ENCODE data around the gene FMN2. TPM values are rescaled to one million over a fixed set of nuclear protein-coding genes. Genes with fewer than 3 reads are reported as not detected.
A peak's percentile ranks its signal among the peaks of the same experiment; 100 is the strongest.
"Not testable (repeated sequence)": the region's sequence is repeated elsewhere in the genome, so short reads cannot be mapped to it uniquely, and the experiment has no call there.

FMN2 gene
- total RNA-seq, 1 donor from 2014 or later = not detected

DNA sequence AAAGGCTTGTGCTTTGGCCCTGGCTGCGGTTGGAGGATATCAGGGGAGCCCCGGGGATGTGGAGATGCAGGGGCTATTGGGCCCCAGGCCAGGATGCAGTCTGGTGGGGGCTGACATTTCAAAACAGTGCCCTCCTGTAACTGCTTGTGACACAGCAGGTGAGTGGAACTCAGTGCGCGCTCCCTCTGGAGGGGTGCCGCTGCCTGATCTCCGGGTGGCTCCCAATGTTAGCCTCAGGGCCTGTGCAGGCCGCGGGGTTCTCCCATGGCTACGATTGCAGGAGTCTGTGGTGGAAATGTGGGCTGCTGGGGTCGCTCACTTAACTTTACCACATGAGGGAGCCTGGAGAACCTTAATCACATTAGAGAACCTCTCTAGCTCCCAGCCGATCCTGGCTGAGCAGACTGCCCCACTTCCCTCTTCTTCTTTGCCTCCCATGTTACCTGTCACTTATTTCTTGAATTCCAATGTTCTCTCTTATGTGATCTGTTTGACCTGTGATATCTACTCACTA lies 163.2 kb downstream of the FMN2 start:
- DNase-seq (ENCODE audit: low read depth in 2 of 2) = no peak

DNA sequence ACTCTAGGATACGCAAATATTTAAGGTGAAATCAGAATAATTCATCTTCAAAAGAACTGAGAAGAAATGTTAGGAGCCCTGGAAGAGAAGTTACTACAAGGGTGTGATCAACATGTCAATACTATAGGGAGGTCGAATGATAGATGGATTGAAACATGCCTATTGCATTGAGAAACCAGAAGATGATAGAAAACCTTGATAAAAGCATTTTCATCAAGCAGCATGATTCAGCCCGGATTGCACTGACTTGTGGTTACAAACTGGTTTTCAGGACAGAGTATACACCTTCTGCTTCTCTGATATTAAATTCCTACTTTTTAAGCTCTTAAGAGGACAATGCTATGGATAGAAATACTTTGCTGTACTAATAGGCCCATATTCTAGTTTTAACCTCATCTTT lies 164.2 kb downstream of the FMN2 start:
- DNase-seq (ENCODE audit: low read depth in 2 of 2) = no peak

DNA sequence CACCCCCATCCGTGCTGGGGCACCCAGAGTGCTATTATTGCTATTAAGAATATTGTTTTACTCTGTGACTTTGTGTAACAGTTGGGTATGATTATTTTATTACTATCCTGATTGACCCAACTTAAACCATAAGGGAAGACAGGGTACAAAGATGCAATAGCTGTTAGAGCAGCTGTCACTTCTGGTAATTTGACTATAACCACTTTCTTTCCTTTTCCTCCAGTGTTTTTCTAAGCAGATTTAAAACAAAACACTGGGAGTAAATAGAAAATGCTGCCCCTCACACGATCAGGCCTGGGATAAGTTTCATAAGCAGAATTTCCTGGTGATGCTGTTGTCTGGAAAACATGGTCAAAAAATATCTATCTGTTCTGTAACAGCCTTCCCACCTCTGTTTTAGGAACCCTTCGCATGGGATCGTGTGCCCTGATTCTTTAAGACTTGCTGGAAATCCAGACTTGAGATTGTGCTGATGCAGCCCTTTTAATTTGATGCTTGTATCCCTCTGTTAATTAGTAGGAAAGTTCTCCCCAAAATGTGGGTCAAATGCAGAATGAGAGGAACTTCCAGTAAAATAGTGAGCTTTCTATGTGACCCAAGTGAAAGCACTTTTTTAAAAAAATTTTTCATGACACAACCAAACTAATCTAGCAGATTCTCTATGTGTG lies 165.3 kb downstream of the FMN2 start:
- no peak for DNase-seq (ENCODE audit: low read depth in 2 of 2)

DNA sequence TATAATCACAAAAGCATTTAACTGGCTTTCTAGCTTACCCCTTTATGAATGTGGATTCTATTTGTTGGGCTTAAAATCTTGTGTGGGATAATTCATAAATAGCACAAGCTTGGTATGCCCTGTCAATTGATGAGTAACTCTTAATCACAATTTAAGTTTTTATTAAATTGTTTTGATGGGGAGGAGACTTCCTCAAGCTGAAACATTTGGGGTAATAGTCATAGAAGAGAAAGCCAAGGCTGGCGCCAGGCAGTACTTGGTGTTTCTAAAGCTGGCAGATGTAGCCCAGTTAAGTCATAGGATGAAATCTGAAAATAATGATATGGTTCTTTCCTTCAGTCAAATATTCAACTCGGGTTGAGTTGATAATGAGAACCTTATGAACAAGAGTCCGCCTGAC lies 167.2 kb downstream of the FMN2 start:
- peak in 1 of 2 donors; percentile 37 for DNase-seq (ENCODE audit: low read depth in 2 of 2)

DNA sequence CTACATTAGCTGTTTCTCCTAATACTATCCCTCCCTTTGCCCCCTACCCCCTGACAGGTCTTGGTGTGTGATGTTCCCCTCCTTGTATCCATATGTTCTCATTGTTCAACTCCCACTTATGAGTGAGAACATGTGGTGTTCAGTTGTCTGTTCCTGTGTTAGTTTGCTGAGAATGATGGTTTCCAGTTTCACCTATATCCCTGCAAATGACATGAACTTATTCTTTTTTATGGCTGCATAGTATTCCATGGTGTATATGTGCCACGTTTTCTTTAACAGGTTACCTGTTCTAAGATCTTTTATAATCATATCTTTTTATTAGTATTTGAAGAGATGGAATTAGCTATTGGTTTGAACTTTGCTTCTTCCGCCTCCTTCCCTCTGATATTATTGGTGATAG lies 172.8 kb downstream of the FMN2 start:
- DNase-seq (ENCODE audit: low read depth in 2 of 2) = not testable (repeated sequence)

DNA sequence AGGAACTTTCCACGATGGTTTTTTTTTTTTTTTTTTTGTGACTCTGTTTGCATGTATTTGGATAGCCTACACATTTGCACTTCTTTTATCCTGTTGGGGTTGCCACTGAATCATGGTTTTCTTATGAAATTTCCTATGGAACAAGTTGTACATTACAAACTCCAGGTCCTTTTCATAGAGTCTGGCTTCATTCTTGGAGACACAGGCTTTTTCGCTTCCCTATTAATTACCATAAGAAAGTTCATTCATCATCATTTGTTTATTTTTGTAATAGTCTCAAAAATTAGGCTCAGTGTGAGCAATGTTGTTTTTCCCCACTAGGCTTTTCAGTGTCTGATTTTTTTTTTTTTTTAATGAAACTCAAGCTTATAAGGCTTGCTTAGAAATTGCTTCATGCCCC lies 179.4 kb downstream of the FMN2 start:
- no peak for DNase-seq (ENCODE audit: low read depth in 2 of 2)

DNA sequence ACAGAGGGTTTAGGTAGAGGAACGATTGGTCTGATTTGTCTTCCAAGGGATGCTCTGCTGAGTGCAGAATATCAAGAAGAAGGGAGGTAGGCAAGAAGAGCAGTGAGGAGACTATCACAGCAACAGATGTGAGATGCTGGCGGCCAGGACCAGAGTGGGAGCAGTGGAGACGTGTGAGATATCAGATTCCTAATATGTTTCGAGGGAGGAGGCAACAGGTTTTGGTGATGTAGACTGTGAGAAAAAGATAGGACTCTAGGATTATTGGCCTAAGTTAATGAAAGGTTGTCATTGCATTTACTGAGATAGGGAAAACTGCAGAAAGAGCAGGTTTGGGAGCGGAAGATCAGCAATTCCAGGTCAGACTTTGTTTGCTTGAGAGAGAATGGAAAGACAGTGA lies 182.9 kb downstream of the FMN2 start:
- no peak for DNase-seq (ENCODE audit: low read depth in 2 of 2)

DNA sequence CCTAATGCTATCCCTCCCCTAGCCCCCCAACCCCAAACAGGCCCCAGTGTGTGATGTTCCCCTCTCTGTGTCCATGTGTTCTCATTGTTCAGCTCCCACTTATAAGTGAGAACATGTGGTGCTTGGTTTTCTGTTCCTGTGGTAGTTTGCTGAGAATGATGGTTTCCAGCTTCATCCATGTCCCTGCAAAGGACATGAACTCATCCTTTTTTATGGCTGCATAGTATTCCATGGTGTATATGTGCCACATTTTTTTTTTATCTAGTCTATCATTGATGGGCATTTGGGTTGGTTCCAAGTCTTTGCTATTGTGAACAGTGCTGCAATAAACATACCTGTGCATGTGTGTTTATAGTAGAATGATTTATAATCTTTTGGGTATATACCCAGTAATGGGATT lies 183.5 kb downstream of the FMN2 start:
- DNase-seq (ENCODE audit: low read depth in 2 of 2) = not testable (repeated sequence)

DNA sequence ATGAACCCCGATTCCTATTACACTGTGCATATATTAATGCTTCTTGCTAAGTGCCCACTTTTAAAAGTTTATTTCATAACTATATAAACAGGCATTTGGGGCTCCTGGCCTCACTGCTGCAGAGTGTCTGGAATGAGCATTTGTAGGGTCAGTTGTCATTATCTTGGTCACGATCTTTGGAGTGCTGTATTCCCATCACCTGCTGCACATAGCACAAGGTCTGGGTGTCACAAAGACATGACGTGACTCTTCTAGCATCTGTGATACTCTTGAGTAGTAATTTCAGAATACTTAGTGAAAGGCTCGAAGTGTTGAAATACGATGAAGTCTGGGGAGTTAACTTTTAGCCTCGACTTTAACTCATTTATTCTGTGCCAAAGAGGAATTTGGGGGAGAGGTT lies 186.4 kb downstream of the FMN2 start:
- DNase-seq (ENCODE audit: low read depth in 2 of 2) = no peak

DNA sequence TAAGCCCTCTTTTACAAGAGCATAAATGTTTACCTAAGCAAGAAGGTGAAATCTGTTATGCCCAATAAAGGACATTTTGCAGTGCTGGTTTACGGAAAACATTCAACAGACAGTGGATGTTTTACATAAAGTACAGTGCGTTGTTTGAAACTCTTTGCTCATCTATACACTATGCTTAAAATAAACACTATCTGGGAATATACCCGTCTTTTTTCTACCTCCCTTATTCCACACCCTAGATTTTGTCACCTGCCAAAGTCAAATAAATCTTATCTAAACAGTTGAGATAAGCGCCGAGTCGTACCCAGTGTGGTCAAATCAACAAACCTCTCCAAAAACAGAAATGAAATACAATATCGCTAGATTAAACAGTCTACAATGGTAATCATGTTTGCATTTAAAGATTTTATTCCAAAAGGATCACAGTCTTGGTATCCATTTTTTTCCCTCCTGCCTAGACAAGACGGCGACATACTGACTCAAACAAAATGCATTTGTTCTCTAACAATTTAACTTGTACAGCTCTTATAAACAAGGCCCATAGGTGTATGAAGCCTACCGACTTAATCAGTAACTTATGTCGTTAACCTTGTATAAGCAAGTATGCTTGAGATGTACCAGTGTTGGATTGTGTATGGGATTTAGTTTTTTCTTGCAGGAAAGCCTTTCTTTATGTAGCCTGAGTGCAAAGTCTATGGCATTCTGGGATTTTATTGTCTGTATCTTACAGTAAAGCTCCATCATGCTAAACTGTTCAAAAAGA lies 189.1 kb downstream of the FMN2 start:
- no peak for DNase-seq (ENCODE audit: low read depth in 2 of 2)

DNA sequence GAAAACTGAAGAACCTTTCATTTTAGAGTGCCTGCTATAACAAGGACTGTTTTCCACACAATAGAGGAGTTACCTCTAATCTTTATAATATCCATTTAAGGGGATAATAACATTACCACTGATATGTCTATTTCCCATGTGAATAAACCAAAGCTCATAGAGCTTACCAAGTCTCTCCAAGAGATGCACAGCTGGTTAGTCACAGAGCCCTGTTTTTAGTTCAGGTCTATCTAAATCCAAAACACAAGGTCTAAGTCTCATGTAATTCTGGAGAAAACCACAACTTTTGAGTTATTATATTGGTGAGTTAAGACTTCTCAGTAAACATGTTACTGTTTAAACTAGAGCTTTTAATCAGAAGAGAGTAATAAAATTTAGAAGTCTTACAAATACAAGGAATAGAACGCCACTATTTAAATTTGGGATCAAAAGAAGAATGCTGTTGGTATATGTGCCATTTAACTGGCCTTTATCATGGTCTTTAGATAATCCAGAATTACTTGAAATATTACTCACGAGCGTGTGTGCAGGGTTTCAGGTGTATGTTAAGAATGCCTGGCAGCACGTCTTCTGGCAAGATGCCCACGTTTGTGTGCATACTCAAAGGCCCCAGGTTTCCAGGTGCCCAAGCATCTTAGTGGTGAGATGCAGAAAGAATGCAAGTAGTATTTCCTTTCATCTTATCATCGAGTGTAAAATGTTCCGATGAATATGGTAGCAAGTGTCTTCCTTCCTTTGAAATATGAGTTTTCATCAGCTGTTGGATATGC lies 190.6 kb downstream of the FMN2 start:
- no peak for DNase-seq (ENCODE audit: low read depth in 2 of 2)

DNA sequence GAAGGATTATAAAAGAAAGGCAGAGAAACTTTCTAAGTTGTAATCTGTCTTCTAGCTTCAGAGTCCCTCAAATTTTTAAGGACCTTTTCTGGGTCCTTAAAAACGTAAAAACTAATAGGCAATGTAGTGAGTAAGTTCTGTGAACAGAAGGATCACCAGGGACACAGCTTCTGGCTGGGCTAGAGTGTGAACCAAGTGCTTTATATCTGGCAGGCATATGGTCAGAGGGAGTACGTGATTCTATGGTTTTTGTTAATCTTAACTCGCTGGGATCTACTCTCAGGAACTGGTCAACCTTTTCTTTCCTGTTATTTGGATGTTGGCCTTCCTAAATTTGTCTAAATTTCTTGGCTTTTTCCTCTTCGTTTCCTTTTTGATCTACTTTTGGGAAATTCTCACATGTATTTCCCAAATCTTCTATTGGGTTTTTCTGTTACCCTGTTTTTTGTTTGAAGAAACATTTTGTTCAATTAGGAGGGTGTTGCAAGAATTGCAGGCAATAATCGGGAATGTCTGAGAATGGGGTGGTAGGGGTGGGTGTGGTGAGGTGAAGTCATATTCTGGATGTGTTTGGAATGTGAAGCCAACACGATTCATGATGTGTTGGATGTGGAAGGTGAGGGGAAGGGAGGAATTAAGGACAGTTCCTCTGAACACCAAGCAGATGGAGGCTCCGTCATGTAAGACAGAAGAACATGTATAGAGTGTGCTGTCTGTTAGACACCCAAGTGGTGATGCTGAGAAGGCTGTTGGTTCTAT lies 193.2 kb downstream of the FMN2 start:
- no peak for DNase-seq (ENCODE audit: low read depth in 2 of 2)

DNA sequence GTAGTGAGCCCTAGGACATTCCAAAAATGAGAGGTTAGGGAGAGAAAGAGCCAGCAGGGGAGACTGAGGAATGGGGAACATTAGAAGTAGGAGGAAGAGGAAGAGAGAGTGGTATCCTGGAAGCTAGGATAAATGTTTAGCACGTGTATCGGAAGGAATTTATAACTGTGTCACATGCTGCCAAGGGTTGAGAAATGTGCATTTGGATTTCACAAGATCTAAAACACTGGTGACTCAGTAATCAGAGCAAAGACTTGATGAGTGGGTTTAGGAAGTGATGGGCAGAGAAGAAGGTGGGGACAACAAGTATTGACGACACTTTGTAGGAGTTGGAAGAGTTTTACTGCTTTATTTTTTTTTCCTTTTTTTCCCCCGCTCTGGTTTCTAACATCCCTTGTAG lies 193.9 kb downstream of the FMN2 start:
- no peak for DNase-seq (ENCODE audit: low read depth in 2 of 2)

DNA sequence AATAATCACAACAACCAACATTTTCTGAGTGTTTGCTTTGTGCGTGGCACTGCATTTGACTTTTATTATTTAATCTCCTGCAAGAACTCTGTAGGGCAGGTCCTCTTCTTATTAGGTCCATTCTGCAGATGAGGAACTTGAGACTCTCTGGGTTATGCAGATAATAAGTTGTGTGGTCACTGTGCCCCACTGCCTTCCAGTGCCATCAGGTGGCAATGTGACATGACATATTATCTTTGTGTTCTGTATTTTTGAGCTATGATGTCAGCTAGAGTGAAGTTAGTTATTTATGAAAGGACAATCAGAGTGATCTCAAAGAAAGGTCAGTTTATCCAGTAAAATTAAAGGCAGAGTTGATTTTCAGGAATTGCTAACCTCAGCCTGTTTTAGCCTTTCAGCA lies 196.0 kb downstream of the FMN2 start:
- DNase-seq (ENCODE audit: low read depth in 2 of 2) = no peak

DNA sequence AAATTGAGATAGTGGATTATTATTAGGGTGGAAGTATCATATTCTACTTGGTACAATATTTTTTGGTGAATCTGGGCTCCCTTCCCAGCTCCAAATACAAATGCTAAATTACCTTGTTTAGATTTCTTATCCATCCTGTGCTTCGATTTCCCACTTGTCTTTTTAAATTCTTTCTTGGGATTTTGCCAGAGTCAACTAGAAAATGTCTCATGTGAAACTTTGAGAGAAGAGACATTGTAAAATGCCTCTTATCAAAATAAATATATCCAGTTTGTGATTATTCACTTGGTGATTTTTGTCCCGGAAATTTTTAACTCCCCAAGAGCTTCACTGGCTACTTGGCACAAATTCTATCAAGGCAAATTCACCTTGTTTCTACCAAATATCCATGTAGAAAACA lies 202.0 kb downstream of the FMN2 start:
- no peak for DNase-seq (ENCODE audit: low read depth in 2 of 2)

DNA sequence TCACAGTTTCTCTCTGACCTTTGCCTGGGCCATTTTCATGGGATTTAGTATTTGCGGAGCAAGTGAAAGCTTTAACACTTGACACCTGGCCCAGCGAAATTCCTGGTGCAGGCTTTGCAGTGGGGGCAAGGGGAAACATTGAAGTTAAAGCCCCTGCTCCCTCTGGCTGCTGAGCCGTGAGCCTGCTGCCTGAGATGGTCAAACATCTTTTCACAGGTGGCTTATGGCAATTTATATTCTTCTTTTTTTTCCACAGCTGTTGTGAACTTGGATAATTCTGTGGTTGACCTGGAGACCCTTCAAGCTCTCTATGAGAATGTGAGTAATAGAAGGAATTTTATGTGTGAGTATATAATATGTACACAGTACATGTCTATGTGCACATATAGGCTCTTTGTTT lies 202.9 kb downstream of the FMN2 start:
- no peak for DNase-seq (ENCODE audit: low read depth in 2 of 2)

DNA sequence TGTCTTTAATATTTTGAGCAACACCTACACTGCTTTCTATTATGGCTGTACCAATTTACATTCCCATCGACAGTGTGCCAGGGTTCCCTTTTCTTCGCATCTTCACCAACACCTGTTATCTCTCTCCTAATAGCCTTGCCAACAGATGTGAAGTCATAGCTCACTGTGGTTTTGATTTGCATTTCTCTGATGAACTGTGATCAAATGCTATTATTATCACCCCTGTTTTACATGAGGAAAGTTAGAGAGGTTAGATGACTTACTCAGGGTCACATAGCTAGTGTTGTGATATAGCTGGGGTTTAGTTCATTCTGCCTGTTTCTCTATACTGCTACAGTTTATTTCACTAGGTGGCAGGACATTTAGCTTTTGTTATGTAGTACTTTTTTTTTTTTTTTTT lies 204.1 kb downstream of the FMN2 start:
- no peak for DNase-seq (ENCODE audit: low read depth in 2 of 2)

DNA sequence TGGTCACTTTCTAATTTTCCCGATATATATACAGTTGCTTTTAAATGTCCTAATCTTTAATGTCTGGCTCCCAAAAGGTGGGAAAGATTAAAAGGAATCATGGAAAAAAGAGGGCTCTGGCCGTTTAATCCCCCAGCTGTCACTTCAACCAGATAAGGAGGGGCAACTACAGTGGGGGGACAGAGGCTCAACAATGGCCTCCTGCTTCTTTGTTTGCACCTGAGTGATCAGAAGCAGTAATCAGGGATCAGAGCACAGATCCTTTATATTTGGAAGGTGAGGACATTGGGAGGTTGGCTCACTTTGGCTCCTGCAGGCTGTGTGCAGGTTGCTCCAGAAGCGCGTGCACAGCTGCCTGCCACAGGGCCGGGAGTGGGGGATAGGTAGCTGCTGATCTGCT lies 212.8 kb downstream of the FMN2 start:
- no peak for DNase-seq (ENCODE audit: low read depth in 2 of 2)

DNA sequence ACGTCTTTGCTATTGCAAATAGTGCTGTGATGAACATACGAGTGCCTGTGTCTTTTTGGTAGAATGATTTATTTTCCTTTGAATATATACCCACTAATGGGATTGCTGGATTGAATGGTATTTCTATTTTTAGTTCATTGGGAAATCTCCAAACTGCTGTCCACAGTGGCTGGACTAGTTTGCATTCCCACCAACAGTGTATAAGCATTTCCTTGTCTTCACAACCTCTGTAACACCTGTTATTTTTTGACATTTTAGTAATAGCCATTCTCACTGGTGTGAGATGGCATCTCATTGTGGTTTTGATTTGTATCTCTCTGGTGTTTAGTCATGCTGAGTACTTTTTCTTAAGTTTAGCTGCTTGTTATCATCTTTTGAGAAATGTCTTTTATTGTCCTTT lies 215.0 kb downstream of the FMN2 start:
- no peak for DNase-seq (ENCODE audit: low read depth in 2 of 2)

DNA sequence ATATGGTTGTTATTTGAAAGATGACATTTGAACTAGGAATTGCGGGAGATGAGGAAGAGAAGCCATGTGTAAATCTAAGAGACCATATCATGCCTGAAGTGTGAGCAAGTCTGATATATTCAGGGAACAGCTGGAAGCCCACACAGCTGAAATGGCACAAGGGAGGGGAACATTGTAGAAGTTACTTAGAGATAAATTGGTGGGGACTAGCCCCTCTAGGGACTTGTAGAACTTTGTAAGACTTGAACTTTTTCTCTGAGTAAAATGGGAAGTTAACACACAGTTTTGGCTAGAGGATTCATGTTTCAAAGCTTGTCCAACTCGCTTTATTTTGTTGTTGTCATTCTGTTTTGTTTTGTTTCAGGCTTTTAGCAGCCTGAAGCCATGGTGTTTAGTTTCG lies 216.4 kb downstream of the FMN2 start:
- DNase-seq (ENCODE audit: low read depth in 2 of 2) = no peak

DNA sequence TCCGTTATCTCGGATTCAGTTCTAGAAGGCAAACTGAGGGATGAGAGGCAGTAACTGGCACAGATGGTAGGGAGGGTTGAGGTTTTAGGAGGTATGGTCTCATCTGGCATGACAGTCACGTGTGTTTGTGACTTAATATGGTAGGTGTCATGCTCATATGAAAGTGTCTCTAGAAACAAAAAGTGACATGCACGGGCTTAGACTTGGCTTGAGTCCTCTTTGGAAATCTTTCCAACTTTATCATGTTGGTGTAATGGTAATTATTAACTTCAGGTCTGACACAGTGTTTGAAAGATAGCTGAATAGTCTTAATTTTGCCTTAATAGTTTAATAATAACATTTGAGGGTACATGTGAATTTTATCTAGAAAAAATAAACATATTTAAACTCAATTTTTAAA lies 218.1 kb downstream of the FMN2 start:
- DNase-seq (ENCODE audit: low read depth in 2 of 2) = no peak
